Hindlimb muscle (tissue), 1 donor: Measurements from ENCODE around the gene UGT1A6. TPM values are rescaled to one million over a fixed set of nuclear protein-coding genes. Genes with fewer than 3 reads are reported as not detected.
"Not testable (repeated sequence)": the region's sequence is repeated elsewhere in the genome, so short reads cannot be mapped to it uniquely, and the experiment has no call there.

ENCODE experiments used
- DNase-seq: peaks from one replicate; pipeline ENCODE4 v3.0.0-alpha.2; 2013
- polyA plus RNA-seq: library from polyadenylated mRNA; unstranded; fragments of 120-200 nt; gene quantifications from one replicate; pipeline ENCODE4 v1.2.1, GENCODE V29; 2013; ENCODE audit not compliant: insufficient read length

Gene UGT1A6
- polyA plus RNA-seq, 1 donor = not detected

DNA sequence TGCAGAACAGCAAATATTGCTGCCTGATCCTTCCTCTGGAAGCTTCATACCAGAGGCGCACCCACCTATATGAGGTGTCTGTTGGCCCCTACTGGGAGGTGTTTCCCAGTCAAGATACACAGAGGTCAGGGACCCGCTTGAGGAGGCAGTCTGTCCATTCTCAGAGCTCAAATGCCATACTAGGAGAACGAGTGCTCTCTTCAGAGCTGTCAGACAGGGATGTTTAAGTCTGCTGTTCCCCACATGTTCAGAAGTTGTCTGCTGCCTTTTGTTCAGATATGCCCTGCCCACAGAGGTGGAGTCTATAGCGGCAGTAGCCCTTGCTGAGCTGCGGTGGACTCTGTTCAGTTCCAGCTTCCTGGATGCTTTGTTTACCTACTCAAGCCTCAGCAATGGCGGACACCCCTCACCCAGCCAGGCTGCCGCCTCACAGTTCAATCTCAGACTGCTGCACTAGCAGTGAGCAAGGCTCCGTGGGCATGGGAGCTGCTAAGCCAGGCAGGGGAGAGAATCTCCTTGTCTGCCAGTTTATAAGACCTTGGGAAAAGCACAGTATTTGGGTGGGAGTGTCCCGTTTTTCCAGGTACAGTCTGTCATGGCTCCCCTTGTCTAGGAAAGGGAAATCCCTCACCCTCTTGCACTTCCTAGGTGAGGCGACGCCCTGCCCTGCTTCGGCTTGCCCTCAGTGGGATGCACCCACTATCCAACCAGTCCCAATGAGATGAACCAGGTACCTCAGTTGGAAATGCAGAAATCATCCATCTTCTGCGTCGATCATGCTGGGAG lies 44.4 kb downstream of the UGT1A6 start:
- not testable (repeated sequence) for DNase-seq

GRCh38 chr2:233740870-233741269 lies 48.2 kb downstream of the UGT1A6 start:
- DNase-seq = no peak

DNA sequence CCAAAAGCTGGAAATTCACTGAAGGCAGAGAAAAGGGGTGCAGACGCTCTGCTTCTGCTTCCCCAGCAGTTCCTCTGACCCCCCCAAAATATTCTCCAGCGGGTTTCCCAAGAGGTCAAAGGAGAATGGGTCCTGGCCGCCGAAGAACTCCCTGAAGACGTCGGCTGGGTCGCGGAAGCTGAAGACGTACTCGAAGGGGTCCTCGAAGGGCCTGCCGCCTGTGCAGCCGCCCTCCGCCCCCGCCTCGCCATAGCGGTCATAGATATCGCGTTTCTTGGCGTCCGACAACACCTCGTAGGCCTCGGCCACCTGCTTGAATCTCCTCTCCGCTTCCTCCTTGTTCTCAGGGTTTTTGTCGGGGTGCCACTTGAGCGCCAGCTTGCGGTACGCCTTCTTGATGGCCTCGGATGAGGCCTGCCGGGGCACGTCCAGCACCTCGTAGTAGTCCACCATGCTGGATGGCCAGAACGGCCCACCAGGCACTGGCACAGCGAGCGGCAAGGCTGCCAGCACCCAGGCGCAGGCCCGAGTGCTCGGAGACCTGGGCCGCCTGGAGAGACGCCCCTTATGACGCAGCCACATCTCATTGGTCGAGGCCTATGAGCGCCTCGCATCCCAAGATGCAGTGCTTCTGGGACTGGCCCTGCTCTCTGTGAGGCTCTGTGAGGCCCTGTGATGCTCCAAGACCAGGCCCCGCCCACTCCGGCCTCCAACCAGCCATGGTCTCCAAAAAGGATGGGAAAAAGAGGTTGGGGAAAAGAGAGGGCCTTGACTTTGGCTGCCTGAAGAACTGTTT lies 51.0 kb downstream of the UGT1A6 start:
- DNase-seq = no peak

DNA sequence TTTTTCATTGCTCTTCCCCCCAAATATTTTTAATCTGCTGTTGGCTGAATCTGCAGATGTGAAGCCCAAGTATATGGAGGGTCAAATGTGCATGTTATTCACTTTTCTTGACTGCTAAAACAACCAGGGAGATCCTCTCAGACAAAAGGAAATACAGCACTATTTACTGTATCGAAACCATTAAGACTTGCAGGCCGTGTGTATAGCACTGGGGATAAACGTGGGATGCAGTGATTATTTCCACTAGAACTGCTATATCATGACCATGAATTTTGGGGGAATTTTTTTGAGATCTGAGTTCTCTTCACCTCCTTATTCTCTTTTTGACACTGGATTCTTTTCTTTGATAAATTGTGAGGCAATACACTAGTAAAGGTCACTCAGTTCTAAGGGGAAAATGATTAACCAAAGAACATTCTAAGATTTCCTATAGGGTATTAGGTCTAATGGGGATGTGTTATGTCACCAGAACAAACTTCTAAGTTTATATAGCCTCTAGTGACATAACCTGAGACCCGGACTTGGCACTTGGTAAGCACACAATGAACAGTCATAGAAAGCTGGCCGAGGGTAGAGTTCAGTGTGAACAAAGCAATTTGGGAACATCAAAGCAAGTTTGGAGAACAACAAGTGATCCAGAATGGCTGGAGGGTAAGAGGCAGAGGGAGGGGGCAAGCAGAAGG lies 52.5 kb downstream of the UGT1A6 start:
- no peak for DNase-seq

DNA sequence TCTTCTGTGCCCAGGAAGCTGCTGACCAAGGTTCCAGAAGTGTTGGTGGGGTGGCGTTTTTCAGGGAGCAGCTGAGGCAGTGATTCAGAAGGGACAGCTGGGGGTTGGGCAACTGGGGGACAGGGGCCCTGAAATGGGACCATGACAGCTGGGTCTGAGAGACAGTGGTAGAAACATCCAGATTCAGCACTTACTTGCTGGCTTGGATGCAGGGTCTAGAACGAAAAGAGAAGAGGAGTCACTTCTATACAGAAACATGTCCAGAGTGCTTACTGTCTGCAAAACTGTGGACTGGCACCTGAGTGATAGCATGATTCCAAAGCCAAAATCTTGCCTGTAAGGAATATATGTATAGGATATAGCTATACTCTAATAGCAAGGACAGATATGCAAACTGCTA lies 53.1 kb downstream of the UGT1A6 start:
- not testable (repeated sequence) for DNase-seq

GRCh38 chr2:233746475-233747282 lies 54.0 kb downstream of the UGT1A6 start:
- no peak for DNase-seq

GRCh38 chr2:233747283-233747544 lies 54.5 kb downstream of the UGT1A6 start:
- no peak for DNase-seq

DNA sequence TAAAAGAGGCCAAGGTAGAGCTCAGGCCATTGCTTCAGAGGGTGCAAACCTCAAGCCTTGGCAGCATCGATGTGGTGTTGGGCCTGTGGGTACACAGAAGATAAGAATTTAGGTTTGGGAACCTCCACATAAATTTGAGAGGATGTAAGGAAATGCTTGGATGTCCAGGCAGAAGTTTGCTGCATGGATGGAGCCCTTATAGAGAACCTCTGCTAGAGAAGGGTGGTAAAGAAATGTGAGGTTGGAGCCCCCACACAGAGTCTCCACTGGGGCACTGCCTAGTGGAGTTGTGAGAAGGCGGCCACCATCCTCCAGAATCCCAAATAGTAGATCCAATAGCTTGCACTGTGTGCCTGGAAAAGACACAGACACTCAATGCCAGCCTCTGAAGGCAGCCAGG lies 58.0 kb downstream of the UGT1A6 start:
- DNase-seq = not testable (repeated sequence)

DNA sequence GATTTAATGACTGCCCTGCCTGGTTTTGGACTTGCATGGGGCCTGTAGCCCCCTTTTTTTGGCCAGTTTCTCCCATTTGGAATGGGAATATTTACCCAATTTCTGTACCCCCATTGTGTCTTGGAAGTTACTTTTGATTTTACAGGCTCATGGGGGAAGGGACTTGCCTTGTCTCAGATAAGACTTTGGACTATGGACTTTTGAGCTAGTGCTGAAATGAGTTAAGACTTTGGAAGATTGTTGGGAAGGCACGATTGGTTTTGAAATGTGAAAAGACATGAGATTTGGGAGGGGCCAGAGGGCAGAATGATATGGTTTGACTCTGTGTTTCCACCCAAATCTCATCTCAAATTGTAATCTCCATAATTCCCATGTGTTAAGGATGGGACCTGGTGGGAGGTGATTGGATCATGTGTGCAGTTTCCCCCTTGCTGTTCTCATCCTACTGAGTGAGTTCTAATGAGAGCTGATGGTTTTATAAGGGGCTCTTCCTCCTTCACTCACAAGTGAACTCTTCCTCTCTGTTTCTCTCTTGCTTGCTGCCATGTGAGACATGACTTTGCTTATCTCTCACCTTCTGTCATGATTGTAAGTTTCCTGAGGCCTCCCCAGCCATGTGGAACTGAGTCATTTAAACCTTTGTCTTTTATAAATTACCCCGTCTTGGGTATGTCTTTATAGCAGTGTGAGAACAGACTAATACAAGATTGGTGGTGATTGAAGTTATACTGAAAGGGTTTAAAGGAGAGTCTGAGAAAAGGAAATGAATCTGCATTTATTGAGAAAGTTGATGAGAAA lies 58.7 kb downstream of the UGT1A6 start:
- DNase-seq = not testable (repeated sequence)

GRCh38 chr2:233754872-233755611 lies 62.4 kb downstream of the UGT1A6 start:
- DNase-seq = no peak

DNA sequence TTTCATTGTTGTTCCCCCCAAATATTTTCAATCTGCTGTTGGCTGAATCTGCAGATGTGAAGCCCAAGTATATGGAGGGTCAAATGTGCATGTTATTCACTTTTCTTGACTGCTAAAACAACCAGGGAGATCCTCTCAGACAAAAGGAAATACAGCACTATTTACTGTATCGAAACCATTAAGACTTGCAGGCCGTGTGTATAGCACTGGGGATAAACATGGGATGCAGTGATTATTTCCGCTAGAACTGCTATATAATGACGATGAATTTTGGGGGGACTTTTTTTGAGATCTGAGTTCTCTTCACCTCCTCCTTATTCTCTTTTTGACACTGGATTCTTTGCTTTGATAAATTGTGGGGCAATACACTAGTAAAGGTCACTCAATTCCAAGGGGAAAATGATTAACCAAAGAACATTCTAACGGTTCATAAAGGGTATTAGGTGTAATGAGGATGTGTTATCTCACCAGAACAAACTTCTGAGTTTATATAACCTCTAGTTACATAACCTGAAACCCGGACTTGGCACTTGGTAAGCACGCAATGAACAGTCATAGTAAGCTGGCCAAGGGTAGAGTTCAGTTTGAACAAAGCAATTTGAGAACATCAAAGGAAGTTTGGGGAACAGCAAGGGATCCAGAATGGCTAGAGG lies 63.9 kb downstream of the UGT1A6 start:
- no peak for DNase-seq

DNA sequence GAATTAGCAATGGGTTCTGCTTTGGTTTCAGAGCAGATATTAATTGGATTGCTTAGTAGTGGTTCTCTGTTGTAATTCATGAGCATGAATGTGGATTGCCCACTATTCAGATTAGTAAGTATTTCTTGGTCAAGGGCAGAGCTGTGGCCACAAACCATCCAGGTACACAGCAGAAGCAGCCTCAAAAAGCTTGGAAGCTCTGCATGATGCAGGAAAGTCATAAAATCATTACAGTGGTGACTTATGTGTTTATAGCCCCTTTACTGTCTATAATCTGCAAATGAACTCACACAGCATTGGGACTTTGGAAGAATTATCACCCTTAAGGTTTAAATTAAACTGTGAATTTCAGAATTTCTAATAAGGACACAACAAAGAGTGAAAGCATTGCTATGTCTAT lies 65.5 kb downstream of the UGT1A6 start:
- no peak for DNase-seq

DNA sequence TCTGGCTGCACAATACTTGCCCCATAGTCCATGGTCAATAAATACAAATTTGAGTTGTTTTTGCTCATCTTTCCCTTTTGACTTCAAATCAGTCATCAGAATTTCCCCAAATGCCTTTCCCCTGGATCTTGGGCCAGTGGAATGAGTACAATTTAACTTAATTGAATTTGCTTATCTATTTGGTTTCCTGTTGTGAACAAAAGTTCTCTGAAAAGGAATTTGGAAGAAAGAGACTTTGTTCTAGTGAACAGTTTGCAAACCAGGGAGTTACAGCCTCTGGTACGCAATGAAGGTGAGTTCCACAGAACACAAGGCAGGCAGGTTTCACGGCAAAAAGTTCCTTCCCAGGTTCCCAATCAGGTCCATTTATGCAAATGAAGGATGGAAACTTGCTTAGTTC lies 66.2 kb downstream of the UGT1A6 start:
- no peak for DNase-seq

DNA sequence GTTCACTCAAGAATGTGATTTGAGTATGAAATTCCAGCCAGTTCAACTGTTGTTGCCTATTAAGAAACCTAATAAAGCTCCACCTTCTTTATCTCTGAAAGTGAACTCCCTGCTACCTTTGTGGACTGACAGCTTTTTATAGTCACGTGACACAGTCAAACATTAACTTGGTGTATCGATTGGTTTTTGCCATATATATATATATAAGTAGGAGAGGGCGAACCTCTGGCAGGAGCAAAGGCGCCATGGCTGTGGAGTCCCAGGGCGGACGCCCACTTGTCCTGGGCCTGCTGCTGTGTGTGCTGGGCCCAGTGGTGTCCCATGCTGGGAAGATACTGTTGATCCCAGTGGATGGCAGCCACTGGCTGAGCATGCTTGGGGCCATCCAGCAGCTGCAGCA lies 67.4 kb downstream of the UGT1A6 start, which contains the start of gene UGT1A1:
TSS of gene UGT1A1 (plus strand) at position 228 of the 400 bp plus-strand sequence. CDS start at position 246, 18 bp downstream.
- DNase-seq = no peak

DNA sequence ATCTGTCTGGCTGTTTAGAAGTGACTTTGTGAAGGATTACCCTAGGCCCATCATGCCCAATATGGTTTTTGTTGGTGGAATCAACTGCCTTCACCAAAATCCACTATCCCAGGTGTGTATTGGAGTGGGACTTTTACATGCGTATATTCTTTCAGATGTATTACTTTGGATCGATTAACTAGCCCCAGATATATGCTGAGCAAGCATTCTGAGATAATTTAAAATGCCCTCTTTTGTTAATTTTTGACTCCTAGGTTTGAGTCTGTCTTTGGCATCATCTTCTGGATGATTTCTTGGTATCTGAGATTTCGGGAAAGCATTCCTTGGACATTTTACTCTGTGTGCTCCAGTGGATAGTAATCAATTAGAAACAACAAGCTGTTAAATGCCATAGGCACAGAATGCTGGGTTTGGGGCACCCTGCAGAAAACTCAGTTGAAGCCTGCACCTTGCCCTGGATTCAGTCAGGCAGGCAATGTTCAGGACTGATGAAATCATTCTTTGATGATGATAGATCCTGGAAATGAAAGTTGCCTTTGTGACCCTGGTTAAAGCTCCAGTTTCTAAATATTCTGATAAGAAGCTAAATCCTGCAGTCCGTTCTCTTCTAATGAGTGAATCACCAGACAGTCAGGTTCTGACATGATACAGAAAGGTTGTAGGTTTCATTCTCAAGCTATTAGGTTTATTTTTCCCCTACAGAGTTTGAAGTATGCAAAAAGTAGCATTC lies 68.5 kb downstream of the UGT1A6 start:
- no peak for DNase-seq

DNA sequence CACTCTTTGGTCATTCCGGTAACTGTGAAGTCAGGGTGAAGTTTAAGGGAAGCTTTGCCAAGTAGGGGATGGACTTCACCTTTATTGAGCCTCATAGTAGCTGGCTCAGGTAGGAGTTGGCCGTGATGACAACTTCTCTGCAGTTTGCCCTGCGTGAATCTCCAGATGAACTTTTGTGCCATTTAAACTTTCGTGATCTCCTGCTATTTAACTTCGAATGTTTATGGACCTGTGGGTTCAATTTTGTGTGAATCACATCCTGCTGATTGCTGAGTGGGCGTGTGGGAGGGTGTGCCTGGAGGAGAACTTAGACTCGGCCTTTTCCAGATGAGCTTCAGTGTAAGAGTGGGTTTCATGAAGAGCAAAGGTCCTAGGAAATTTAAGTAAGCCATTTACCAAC lies 71.6 kb downstream of the UGT1A6 start:
- no peak for DNase-seq

- DNase-seq = no peak
Observed at GRCh38 chr2:233764761-233765160, 72.1 kb downstream of the UGT1A6 start.

DNA sequence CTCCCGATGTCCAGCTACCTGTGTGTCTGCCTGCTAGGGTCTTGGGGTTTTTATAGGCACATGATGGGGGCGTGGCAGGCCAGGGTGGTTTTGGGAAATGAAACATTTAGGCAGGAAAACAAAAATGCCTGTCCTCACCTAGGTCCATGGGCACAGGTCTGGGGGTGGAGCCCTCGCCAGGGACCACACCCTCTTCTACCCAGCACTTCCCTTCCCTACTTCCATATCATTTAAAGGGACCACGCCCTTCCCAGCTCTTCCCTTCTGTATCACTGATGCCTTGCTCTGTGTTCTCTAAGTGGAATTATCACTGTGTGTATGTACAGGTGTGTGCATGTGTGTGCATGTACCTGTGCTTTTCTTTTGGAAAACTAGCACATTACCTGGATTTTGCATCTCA lies 73.7 kb downstream of the UGT1A6 start:
- DNase-seq = no peak

DNA sequence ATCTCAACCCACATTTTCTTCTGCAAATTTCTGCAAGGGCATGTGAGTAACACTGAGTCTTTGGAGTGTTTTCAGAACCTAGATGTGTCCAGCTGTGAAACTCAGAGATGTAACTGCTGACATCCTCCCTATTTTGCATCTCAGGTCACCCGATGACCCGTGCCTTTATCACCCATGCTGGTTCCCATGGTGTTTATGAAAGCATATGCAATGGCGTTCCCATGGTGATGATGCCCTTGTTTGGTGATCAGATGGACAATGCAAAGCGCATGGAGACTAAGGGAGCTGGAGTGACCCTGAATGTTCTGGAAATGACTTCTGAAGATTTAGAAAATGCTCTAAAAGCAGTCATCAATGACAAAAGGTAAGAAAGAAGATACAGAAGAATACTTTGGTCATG lies 75.4 kb downstream of the UGT1A6 start:
- DNase-seq = no peak

GRCh38 chr2:233769260-233769659 lies 76.6 kb downstream of the UGT1A6 start:
- no peak for DNase-seq
